Measurements from ENCODE around the gene PABPN1L.

PABPN1L gene

GRCh38 chr16:88883117-88883895 lies 16.8 kb upstream of the PABPN1L start:
- no peak for DNase-seq

GRCh38 chr16:88882358-88883030 lies 16.0 kb upstream of the PABPN1L start:
- no peak for DNase-seq

GRCh38 chr16:88881675-88882357 lies 15.4 kb upstream of the PABPN1L start:
- no peak for DNase-seq

GRCh38 chr16:88881007-88881615 lies 14.7 kb upstream of the PABPN1L start:
- DNase-seq = no peak

GRCh38 chr16:88880226-88881006 lies 14.0 kb upstream of the PABPN1L start:
- no peak for DNase-seq

- no peak for DNase-seq
Observed at GRCh38 chr16:88879788-88880055, 13.3 kb upstream of the PABPN1L start.

GRCh38 chr16:88878967-88879787 lies 12.7 kb upstream of the PABPN1L start:
- no peak for DNase-seq

GRCh38 chr16:88878356-88878755 lies 11.9 kb upstream of the PABPN1L start:
- DNase-seq = no peak

GRCh38 chr16:88877564-88878289 lies 11.3 kb upstream of the PABPN1L start:
- DNase-seq = no peak

- no peak for DNase-seq
Observed at GRCh38 chr16:88876942-88877526, 10.6 kb upstream of the PABPN1L start.

GRCh38 chr16:88875703-88876234 lies 9.3 kb upstream of the PABPN1L start:
- DNase-seq = no peak

GRCh38 chr16:88874938-88875599 lies 8.6 kb upstream of the PABPN1L start:
- no peak for DNase-seq

GRCh38 chr16:88872650-88873331 lies 6.3 kb upstream of the PABPN1L start:
- no peak for DNase-seq

- DNase-seq = no peak
Observed at GRCh38 chr16:88871730-88872416, 5.4 kb upstream of the PABPN1L start.

- no peak for DNase-seq
Observed at GRCh38 chr16:88871349-88871702, 4.9 kb upstream of the PABPN1L start.

- no peak for DNase-seq
Observed at GRCh38 chr16:88870608-88871348, 4.3 kb upstream of the PABPN1L start.

- DNase-seq = no peak
Observed at GRCh38 chr16:88869673-88869980, 3.2 kb upstream of the PABPN1L start.

GRCh38 chr16:88868974-88869672 lies 2.7 kb upstream of the PABPN1L start:
- DNase-seq = no peak

Data from NCI-H2029 treated with DMSO at 0.1 percent for 48 hours (cell line).